ENCODE measurements around the gene PYGO1. TPM values are rescaled to one million over a fixed set of nuclear protein-coding genes. Genes with fewer than 3 reads are reported as not detected.

The PYGO1 gene
- total RNA-seq, 1 experiment from 2014 or later, result 0.83 TPM

DNA sequence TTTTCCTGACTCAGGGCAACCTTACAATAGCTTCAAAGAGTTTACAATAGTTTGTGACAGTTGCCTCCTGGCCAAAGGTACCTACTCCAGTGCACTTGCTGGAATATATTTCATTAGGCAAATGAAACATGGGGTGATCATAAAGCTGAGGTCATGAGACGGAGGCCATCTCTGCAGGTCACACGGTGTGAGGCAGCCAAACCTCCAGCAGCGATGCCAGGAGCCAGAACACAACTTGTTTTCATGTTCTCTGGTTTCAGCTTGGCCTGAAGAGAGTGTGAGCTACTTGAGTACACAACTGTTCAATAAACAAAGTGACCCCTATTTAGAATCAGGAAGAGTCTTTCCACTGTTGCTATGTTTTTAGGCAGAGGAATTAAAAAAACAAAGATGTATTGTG is 42.7 kb upstream of the PYGO1 start:
- H3K36me3 Mint-ChIP-seq (ENCODE audit: insufficient read depth in 1 of 3, low read depth in 3 of 3), result no peaks in the 10 kb centered on the region
- no peak overlapping the region for H2AK5ac ChIP-seq (ENCODE audit: insufficient read length, low read length)
- H3K9ac ChIP-seq (ENCODE audit: extremely low read depth, insufficient read length, low read length), result no peak overlapping the region
- WGBS (ENCODE audit: extremely low coverage, insufficient read length, low lambda C conversion rate), result no CpG with 5 or more reads among the region's 3 CpGs
- H2BK12ac ChIP-seq (ENCODE audit: insufficient read length, low read depth, low read length), result no peak overlapping the region
- no peaks in the 10 kb centered on the region for H3K79me2 ChIP-seq (ENCODE audit: insufficient read depth, low read length)
- no peaks in the 10 kb centered on the region for H3K79me1 ChIP-seq (ENCODE audit: insufficient read depth, low read depth, low read length, poor library complexity, severe bottlenecking)
- H3K27ac ChIP-seq (ENCODE audit: insufficient read length, low read depth, low read length), result no peak overlapping the region
- no peak overlapping the region for H3K4me2 ChIP-seq (ENCODE audit: insufficient read depth, insufficient read length, low read length)
- no peak overlapping the region for H4K91ac ChIP-seq (ENCODE audit: insufficient read length, low read depth, low read length)
- no peak overlapping the region for H3T11ph ChIP-seq (ENCODE audit: low read length)
- H3K27me3 Mint-ChIP-seq (ENCODE audit: low read depth), result peaks cover 2% of the 10 kb centered on the region; the same call in 1 of the 2 replicates
- H3K14ac ChIP-seq (ENCODE audit: insufficient read depth, low read length), result no peak overlapping the region
- no peak overlapping the region for H3K4me3 Mint-ChIP-seq
- H2BK15ac ChIP-seq (ENCODE audit: low read depth, low read length), result no peak overlapping the region
- no peak overlapping the region for H2AFZ ChIP-seq (ENCODE audit: low read length)
- H4K8ac ChIP-seq (replicated peaks; ENCODE audit: insufficient read length, low read depth, low read length), result no peak overlapping the region
- no peak overlapping the region for H3K56ac ChIP-seq (ENCODE audit: insufficient read length, low read depth, low read length)
- no peaks in the 10 kb centered on the region for H3K4me1 ChIP-seq (ENCODE audit: insufficient read depth, low read length)
- H4K5ac ChIP-seq (ENCODE audit: insufficient read length, low read depth, low read length), result no peak overlapping the region
- no peaks in the 10 kb centered on the region for H4K20me1 ChIP-seq (ENCODE audit: control insufficient read depth, insufficient read depth, insufficient read length)
- H3K4me1 Mint-ChIP-seq, result peaks cover 0 to 5% of the 10 kb centered on the region in 2 experiments; a peak in 1 of 4 replicates
- DNase-seq, result no peak
- H2BK20ac ChIP-seq (ENCODE audit: low read depth, low read length, poor library complexity, severe bottlenecking), result no peak overlapping the region
- H2BK5ac ChIP-seq (ENCODE audit: insufficient read length, low read length), result no peak overlapping the region
- no peaks in the 10 kb centered on the region for H3K27me3 ChIP-seq (ENCODE audit: insufficient read depth, low read length)
- no peaks in the 10 kb centered on the region for H3K9me3 Mint-ChIP-seq
- H2BK120ac ChIP-seq (ENCODE audit: low read depth, low read length, poor library complexity, severe bottlenecking), result no peak overlapping the region
- H3K4ac ChIP-seq (ENCODE audit: low read depth, low read length), result no peak overlapping the region
- no peak overlapping the region for H3K18ac ChIP-seq (ENCODE audit: insufficient read length, low read depth, low read length)
- no peaks in the 10 kb centered on the region for H3K23me2 ChIP-seq (ENCODE audit: insufficient read length, low read depth, low read length, poor library complexity, severe bottlenecking)
- H3K27ac Mint-ChIP-seq, result no peak overlapping the region
- TF ChIP-seq, protein P1, sequence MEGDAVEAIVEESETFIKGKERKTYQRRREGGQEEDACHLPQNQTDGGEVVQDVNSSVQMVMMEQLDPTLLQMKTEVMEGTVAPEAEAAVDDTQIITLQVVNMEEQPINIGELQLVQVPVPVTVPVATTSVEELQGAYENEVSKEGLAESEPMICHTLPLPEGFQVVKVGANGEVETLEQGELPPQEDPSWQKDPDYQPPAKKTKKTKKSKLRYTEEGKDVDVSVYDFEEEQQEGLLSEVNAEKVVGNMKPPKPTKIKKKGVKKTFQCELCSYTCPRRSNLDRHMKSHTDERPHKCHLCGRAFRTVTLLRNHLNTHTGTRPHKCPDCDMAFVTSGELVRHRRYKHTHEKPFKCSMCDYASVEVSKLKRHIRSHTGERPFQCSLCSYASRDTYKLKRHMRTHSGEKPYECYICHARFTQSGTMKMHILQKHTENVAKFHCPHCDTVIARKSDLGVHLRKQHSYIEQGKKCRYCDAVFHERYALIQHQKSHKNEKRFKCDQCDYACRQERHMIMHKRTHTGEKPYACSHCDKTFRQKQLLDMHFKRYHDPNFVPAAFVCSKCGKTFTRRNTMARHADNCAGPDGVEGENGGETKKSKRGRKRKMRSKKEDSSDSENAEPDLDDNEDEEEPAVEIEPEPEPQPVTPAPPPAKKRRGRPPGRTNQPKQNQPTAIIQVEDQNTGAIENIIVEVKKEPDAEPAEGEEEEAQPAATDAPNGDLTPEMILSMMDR (conservative IDR thresholded peaks at IDR 0.05), result no peak
- H3K9me3 ChIP-seq (ENCODE audit: control insufficient read depth, low read depth, low read length), result no peaks in the 10 kb centered on the region
- H3K23ac ChIP-seq (ENCODE audit: insufficient read length, low read depth, low read length), result no peak overlapping the region
